Stimulated activated CD8-positive, alpha-beta memory T cell treated with anti-CD3 and anti-CD28 coated beads, Interleukin-7, amount 100 ng/mL, for 48 hours (primary cell): ENCODE measurements around the gene ADGRL1.
"Not testable (repeated sequence)": the region's sequence is repeated elsewhere in the genome, so short reads cannot be mapped to it uniquely, and the experiment has no call there.

Experiments used
- DNase-seq, 2 donors: peaks; one replicate each; pipeline ENCODE4 v3.0.0-alpha.2; 2020; ENCODE audit warnings: low read depth in 1 of 2; ENCODE audit errors: extremely low read depth in 1 of 2

The ADGRL1 gene

DNA sequence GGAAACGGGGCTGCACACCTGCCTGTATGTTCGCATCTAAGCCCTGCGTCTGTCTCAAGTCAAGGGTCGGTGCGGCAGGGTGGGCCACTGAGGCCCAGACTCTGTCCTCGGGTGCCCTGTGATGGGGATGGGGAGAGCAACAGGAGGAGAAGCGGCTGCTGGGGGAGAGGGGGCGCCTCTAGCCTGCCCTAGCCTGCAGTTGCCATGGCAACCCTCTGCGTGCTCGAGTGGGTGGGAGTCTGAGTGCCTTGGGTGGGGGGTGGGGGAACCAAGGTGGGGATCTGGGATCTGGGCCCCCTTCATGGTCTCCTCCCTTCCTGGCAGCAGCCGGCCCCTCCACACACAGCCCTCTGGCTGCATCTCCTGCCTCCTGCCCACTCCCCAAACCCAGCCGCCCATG is 10.8 kb downstream of the ADGRL1 start:
- DNase-seq: not testable (repeated sequence)

DNA sequence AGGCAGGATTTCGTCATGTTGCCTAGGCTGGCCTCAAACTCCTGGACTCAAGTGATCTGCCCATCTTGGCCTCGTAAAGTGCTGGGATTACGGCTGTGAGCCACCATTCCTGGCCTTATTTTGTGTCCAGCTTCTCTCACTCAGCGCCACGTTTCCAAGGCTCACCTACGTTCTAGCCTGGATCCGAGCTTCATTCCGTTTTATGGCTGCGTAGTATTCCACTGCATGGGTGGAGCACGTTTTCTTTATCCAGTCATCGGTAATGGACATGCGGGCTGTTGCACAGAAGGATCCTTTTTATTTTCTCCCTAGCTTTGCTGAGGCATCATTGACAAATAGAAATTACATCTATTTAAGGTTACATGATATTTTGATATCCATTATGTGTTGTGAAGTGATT is 16.6 kb downstream of the ADGRL1 start:
- DNase-seq: no peak

DNA sequence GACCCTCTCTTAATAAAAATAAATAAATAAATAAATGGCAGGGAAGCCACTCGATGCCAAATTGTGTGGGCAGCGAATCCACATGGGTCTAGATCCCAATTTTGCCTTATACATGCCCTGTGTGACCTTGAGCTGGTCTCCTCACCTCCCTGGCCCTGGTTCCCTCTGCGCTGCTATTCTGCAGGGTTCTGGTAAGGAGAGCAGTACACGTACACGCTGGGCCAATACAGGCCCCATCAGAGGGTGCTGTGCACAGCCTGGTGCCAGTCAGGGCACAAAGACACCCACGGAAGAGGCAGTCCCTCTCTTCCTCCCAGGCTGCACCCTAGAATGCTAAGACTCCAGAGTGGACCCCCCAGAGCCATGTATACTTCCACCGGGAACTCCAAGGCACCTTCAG is 17.9 kb downstream of the ADGRL1 start:
- not testable (repeated sequence) for DNase-seq

DNA sequence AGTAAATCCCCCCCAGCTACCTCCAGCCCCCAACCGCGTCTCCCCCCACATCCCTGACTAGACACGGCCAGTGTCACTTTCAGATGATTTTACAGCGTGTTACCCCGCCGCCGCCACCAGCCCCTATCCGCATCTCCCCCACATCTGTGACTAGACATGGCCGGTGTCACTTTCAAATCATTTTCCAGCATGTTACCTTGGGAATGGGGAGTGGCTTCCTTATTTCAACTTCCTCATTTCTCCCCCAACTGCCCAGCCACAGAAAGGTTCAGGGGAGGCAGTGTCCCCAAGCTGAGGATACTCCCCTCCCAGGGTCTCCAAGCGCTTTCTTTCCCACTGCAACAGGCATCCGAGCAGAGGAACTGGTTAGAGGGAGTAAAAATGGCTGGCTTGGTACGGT is 18.4 kb downstream of the ADGRL1 start:
- no peak for DNase-seq

DNA sequence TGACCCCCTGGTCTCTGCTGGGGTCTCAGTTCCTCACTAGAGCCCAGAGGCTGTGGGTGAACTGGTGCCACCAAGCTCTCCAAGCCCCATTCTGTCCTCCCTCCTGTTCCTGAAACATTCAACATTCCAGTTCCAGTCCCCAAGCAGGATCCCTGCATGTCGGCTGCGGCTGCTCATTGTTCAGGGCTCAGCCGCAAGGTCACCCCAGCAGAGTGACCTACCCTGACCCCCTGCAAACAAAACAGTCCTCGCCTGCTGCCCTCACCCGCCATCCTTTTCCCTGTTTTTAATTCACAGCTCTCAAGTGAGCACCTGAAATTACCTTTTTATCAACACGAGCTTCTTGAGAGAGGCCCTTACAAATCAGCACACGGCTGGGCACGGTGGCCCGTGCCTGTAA is 19.3 kb downstream of the ADGRL1 start:
- DNase-seq: not testable (repeated sequence)

DNA sequence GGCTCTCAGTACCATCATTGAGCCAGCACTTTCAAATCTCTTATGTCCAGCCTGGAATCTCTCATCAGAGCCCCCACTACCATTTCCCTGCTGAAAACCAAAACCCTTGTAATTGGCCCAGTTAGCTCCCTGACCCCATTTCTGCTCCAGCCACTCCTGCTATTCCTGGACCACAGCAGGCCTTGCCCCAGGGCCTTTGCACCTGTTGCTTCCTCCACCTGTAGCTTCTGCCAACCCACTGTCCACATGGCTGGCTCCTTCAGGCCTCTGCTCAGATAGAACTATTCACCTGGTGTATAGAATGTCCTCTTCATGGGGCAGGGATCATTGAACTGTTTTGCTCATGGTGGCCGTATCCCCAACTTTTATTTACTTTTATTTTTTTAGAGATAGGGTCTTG is 20.3 kb downstream of the ADGRL1 start:
- not testable (repeated sequence) for DNase-seq

DNA sequence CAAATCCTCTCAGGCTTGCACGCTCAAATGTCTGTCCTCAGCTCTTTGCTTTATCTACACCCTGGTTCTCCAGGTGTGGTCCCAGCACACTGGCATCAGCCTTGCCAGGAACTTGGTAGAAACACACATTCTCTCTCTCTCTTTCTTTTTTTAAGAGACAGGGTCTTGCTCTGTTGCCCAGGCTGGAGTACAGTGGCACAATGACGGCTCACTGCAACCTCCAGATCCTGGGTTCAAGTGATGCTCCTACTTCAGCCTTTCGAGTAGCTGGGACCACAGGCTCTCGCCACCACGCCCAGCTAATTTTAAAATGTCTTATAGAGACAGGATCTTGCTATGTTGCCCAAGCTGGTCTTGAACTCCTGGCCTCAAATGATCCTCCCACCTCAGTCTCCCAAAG is 20.8 kb downstream of the ADGRL1 start:
- DNase-seq: no peak

DNA sequence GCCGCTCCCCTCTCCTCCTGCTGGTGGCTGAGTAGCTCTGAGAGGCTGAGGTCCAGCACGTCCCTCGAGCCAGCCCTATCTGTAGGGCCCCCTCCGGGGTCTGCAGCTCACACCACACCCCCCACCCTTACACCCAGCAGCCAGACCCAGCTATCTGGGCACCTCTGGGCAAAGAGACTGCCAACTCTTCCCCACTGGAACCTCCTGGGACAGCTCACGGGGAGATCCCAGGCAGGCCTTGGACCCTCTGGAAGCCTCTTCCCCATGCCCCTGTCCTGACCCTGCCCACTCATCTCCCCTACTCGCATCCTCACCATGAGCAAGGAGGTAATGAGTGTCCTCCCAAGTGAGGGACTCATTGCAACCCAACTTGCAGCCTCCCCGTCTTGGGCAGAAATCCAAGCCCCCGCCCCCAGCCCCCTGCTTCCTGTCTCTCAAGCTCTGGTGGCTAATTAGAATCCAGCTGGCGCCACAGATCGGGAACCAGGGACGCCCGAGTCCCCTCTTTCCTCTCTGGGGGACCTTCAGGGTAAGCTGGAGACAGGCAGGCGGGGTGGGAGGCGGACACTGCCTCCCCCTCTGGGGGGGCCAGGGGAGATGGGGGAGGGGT is 22.1 kb downstream of the ADGRL1 start:
- DNase-seq: no peak

DNA sequence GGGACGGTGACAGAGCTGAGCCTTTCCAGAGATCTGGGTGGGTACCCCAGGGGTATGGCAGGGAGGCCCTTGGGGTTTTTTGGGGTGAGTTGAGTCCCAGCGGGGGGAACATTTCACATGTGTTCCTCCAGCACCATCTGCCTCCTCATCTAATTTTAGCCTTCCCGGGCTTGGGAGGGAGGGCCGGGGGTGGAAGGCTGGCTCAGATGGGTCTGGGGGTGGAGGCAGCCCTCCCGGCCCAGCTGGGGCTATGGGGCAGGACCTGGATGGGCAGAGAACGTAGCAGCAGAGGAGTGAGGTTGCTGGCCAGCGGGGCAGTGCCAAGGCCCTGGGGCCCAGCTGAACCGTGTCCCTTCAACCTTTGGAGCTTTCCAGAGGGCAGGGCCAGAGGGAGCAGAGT is 23.5 kb downstream of the ADGRL1 start:
- no peak for DNase-seq

DNA sequence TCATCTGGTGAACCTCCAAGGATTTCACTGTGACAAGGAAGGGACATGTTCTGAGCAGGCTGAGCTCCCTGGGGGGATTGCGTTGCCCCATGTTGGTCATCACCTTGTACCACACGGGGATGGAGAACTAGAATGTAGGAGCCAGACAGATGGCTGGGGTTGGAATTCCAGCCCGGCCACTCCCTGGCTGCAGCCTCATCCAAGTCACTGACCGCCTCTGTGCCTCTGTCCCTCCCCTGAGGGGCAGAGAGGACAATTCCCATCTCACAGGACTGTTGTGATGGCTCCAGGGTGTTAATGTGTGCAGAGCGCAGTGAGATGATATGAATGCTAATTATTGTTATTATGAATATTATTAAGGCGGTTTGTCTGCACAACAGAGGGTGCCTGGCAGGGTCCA is 24.1 kb downstream of the ADGRL1 start:
- no peak for DNase-seq

DNA sequence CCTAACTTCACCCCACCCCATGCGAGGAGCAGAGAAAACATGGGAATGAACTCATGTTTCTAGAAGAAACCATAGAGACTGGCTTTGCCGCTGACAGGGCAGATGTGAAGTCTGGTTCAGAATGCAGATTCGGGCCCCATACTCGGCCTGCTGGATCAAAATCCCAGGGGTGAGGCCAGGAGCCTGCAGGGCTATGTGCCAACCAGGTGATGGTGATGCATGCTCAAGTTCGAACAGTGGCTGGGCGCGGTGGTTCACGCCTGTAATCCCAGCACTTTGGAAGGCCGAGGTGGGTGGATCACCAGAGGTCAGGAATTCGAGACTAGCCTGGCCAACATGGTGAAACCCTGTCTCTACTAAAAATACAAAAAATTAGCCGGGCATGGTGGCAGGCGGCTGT is 24.8 kb downstream of the ADGRL1 start:
- not testable (repeated sequence) for DNase-seq

DNA sequence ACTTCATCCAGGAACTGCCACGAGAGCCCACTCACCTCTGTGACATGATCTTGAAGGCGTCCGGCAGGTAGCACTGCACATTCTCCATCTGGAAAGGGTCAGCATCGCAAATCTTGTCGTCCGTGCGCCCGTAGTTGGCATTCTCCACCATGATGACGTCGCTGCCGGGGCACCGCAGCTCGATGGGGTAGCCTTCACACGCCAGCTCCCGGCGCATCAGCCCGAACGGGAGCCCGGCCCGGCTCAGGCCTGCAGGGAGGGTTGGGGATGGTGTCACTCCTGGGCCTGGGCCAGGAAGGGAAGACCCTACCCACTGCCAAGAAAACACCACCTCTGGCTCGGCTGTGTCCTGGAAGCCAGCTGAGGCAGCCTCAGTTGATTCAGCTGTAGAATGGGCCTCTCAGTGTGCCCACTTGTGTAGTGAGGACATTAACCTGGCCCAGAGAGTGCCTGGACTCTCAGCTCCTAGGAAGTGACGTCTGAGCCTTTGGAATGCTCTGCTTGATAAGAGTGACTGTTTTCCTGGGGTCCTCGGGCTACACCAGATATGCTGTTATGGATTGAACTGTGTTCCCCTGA is 28.4 kb downstream of the ADGRL1 start:
- DNase-seq: no peak

DNA sequence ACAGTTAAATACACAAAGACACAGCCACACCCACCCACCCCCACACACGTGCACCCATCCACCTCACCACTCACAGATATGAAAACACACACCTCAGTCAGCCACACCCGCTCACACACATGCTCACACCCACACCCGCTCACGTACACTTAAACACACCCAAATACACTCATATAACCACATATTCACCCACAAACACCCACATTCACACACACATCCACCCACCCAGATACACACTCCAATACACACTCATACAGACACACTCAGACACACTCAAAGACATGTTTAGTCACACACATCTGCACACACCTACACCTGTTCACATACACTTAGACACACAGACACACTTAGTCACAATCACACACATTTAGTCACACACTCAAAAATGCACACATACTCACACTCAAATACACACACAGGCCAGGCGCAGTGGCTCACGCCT is 30.6 kb downstream of the ADGRL1 start:
- no peak for DNase-seq

DNA sequence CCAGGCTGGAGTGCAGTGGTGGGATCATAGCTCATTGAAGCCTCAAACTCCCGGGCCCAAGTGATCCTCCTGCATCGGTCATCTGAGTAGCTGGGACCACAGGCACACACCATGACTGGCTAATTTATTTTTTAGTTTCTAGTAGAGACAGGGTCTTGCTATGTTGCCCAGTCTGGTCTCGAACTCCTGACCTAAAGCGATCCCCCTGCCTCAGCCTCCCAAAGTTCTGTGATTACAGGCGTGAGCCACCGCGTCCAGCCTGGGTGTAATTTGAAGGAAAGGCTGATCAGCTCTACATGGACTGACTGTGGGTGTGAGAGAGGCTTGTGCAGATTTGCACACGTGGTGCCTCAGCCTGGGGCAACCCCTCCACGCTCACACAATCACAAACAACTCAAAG is 31.1 kb downstream of the ADGRL1 start:
- no peak for DNase-seq

DNA sequence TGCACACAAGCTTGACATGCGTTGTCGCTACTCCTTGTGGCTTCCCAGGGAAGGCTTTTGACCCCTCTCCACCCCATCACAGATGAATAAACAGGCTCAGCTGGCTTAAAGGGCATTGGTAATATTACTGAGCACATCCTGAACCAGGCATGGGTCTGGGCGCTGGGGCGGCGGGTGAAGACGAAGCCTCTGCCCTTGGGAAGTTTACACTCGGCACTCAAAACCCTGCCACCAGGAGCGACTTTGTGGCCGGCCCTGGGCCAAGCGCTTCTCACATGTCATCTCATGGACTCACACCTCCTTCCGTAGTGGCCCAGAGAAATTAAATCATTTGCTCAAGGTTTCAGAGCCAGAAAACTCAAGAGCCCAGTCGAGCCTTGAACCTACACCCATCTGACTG is 37.0 kb downstream of the ADGRL1 start:
- DNase-seq: no peak

DNA sequence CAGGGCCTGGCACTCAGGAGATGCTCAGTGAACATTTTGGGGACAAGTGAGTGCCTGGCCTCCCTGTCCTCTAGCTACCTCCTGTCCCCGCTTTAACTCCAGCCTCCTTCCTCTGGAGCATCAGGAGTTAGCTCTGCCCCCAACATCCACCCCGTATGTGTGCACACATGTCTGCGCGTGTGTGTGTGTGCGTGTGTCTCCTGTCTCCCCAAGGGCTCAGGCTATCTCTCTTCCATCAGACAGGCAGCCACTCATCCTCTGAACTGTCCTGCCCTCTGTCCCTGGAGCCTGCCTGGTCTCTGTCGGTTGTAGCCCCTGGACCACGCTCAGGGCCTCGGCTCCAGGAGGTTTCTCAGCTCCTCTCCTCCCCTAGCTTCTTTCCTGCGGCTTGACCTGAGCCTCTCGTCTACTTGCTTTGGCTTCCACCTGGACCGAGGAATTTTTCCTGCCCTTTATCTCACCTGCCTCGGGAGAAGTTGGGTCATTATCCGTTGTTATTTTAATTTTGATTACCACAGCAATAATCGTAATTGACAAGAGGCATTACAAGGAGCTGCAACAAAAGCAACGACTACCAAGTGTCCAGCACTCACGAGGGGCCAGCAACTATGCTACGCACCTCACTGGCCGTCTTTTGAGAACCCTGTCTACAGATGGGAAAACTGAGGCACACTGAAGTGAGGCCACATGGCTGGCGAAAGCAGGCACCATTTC is 37.6 kb downstream of the ADGRL1 start:
- DNase-seq: no peak

DNA sequence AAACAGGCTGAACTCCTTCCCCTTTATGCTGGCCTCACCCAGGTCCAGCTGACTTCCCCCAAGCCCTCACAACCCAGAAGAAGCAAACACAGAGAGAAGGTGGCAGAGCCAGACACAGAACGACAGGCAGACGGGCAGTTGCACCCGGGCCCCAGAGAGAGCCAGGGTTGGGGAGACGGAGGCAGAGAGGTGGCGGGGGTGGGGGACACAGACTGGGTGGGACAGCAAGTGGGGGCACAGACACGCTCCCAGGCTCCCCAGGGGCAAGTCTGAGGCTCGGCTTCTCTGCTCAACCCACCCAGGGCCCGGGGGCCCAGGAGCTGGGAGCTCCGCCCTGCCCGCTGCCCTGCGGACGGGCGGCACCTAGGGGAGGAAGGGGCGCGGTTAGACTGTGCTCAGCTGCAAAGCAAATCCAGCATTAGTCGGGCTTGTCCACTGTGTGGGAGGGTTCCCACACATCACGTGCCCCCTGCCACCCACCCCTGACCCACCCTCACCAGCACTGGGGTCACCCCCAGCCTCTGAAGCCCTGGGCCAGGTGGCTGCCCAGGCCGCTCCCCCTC is 38.3 kb downstream of the ADGRL1 start:
- no peak for DNase-seq

DNA sequence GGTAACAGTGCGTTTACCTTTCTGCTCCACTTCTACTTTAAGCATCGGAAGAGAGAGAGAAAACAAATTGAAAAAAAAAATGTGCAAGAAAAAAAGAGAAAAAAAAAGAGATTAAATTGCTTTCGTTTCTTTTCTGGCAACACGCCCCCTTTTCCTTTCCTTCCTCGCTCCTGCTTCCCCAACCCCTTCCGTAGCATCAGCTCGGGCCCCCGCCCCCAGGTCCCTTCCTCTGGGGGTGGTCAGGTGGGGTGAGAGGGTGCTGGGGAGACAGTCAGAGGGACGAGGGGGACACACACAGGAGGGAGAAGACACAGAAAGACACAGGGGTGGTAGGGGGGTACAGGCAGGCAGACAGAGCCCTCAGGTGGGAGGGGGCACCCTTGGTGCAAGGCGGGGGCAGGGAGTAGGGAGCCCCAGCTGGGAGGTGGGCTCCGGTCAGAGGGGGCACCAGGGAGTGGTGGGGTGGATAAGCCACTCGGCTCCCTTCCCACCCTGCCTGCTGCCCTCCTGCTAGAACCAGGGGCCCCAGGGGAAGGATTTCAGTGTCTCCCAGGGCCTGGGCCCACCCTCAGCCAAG is 38.9 kb downstream of the ADGRL1 start:
- DNase-seq: no peak

DNA sequence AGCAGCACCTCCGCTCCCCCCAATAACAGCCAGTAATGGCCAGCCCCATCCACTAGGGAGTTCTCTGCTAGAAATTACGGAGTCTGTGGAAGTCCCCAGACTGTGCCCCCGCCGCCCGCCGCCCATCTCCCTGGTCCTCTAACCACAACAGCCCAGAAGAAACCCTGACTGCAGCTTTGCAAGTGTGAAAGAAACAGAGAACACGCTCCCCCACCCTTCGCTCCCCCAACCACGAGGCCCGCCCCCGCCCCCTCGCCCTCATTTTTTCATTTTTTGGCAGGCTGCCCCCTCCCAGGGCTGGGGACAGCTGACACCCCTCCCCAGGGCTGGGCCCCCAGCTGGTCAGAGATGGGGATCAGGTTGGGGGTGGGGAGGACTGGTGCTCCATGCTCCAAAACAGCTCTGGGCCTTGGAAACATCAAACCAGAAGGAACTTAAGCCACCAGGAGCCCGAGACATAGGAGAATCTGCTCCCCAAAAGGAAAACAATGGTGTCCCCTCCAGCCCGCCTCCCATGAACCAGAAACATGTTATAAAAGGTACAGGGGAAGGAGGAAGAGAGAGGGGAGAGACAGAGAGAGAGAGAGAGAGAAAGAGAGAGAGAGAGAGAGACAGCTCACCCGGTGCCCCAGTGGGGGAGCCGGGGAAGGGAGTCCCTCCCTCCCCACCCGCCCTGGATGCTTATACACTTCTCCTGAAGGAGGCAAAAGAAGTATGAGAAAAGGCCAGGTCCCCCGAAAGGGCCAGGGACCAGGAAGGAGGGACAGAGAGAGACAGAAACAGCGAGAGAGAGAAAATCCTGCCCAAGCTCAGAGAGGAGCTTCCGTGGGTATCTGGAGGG is 39.8 kb downstream of the ADGRL1 start:
- DNase-seq: no peak

DNA sequence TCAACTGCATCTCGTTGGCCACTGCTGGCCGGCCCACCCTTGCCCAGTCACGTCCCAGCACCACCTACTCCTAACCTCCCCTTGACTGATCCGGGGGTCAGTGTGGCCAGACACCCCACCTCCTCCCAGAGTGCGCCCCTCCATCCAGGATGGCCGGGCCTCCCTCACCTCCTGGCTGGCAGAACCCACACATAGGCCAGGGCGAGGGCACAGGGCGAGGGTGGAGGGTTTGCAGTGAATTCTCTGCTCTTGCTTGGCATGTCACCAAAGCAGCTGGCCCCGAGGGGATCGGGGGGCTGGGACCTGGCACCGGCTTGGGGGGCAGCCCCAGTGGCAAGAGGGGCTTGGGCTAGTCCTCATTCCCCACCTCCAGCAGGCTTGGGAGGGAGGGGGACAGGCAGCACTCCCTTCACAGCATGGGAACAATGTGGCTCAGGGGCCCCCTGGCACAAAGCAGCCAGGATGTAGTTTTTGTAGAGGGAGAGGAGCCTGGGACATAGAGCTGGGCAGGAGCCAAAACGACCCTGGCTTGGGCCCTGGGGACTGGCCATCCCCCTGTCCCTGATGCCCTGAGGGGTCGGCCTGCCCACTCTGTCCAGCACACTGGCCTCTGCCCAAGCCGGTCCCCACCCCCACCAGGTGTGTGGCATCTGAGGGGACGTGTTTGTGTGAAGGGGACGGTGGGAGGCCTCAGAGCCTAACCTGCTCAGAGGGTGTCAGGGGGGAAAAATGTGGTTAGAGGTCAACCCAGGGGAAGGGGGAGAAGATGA is 41.1 kb downstream of the ADGRL1 start:
- DNase-seq: no peak
